Pulmonary artery endothelial cell (primary cell): Measurements from ENCODE around the gene ALDH3B1. TPM values are rescaled to one million over a fixed set of nuclear protein-coding genes. Genes with fewer than 3 reads are reported as not detected.
"Not testable (repeated sequence)": the region's sequence is repeated elsewhere in the genome, so short reads cannot be mapped to it uniquely, and the experiment has no call there.

ENCODE experiments used
- DNase-seq: peaks from one replicate; pipeline ENCODE4 v3.0.0-alpha.2; 2011; ENCODE audit warnings: low read depth, low spot score
- total RNA-seq: library from RNA; depleted of rRNA; stranded (reverse); fragments of >200 nt; gene quantifications from 2 replicates; pipeline ENCODE4 v1.2.3, GENCODE V29; 2014

The ALDH3B1 gene, protein sequence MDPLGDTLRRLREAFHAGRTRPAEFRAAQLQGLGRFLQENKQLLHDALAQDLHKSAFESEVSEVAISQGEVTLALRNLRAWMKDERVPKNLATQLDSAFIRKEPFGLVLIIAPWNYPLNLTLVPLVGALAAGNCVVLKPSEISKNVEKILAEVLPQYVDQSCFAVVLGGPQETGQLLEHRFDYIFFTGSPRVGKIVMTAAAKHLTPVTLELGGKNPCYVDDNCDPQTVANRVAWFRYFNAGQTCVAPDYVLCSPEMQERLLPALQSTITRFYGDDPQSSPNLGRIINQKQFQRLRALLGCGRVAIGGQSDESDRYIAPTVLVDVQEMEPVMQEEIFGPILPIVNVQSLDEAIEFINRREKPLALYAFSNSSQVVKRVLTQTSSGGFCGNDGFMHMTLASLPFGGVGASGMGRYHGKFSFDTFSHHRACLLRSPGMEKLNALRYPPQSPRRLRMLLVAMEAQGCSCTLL
- total RNA-seq, result 0.74 and 1.3 TPM in 2 replicates

DNA sequence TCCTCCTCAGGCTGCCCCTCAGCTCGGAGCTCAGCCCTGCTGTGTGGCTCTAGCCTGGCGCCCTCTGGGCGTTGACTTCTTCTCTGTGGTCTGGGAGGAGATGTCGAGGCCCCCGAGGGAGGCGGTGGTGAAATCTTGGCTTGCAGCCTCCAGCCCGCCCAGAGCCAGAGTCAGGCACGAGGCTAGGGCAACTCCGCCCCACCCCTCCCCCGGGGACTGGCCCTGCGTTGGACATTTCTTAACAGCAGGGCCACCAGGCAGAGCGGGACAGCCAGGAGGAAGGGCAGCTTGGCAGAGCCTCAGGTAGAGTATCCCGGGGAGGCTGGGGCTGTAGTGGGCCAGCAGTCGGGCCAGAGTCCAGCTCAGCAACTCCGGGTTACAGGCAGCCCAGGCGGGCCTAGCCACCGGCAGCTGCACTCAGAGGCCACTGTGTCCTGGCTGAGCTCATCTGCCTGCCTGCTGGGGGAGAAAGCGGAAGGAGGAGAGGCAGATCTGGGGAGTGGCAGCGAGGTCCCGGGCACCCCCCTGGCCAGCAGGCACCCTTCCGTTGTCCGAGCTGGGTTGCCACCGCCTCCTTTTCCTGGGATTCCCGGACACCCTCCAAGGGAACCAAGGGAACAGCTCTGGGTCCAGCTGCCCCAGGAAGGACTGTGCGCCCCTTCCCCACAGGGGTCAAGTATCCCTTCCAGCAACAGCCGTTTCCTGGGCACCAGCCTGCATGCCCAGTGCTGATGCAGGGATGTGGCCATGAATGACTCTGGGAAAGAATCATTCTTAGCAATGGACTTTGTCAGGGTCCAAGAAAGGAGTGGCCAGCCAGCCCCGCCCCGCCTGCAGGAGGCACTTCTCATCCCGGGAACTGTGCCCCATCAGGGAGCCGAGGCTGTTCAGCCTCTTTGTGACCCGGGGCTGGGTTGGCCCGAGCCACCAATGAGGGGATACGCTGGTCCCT lies at the start of gene ALDH3B1:
Gene ALDH3B1, plus strand, starts transcription at position 238 of the 952 bp plus-strand sequence. CDS start 4,971 bp downstream, outside the sequence.
- no peak for DNase-seq

DNA sequence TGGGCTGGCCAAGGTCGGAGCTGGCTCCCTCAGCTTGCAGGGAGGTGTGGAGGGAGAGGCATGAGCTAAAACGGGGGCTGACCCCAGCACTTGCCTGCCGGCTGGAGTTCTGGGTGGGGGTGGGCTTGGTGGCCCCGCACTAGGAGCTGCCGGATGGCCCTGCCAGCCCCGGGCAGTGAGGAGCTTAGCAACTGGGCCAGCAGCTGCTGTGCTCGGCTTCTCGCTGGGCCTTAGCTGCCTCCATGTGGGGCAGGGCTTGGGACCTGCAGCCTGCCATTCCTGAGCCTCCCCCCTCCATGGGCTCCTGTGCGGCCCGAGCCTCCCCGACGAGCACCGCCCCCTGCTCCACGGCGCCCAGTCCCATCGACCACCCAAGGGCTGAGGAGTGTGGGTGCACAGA lies 46.9 kb upstream of the ALDH3B1 start:
- DNase-seq, result not testable (repeated sequence)

DNA sequence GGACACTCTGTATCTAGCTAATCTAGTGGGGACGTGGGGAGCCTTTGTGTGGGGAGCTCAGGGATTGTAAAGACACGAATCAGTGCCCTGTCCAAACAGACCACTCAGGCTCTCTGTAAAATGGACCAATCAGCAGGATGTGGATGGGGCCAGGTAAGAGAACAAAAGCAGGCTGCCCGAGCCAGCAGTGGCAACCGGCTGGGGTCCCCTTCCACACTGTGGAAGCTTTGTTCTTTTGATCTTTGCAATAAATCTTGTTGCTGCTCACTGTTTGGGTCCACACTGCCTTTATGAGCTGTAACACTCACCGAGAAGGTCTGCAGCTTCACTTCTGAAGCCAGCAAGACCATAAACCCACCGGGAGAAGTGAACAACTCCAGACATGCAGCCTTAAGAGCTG lies 46.2 kb upstream of the ALDH3B1 start:
- DNase-seq, result not testable (repeated sequence)

DNA sequence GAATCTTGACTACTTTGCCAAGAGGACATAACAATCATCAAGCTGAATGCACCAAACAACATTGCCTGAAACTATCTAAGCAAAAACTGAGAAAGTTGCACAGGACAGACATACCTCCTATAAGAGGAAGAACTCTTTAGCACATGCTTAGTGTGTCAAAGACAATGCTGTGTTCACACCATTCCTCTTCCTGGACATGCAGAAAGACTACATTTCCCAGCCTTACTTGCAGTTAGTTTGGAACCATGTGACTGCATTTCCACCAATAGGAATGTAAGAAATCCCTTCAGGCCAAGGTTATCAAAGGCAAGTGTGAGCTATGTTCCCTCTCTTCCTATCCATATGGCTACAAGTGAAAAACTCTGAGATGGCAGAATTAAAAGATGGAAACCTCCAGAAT lies 45.4 kb upstream of the ALDH3B1 start:
- not testable (repeated sequence) for DNase-seq

DNA sequence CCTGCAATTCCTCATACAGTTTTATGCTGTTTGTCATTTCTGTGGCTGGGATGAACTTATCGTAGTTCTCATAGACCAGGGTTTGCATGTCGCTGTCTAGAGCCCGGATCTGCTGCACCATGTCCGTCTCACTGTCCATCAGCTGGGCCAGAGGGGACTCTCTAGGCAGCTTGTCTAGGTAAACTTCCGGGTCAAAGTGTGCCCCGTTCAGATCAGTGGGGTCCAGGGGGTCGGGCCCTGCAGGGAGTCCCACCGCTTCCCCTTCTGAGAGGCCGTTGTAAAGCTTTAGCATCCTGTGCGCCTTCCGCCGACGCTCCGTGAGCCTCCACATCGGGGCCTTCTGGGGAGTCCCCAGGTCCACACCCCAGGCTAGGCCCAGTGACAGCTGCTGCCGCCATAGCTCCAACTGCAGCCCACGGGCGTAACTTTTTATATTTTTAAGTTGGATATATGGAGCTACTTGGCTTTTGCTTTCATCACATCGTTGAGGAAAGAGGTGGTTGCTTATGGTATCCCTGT lies 44.2 kb upstream of the ALDH3B1 start:
- DNase-seq, result not testable (repeated sequence)

DNA sequence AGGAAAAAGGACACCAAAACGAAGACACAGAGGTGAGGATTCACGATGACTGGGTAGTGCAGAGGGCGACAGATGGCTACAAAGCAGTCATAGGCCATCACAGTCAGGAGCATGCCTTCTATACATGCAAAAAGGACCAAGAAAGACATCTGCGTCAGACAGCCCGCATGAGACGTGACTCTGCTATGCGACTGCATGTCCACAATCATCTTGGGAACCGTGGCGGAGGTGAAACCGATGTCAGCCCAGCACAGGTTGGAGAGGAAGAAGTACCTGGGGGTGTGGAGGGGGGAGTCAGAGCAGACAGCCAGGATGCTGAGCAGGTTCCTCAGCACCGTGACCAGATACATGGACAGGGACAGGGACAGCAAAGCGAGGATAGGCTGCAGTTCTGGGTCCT lies 35.4 kb upstream of the ALDH3B1 start:
- DNase-seq, result not testable (repeated sequence)

DNA sequence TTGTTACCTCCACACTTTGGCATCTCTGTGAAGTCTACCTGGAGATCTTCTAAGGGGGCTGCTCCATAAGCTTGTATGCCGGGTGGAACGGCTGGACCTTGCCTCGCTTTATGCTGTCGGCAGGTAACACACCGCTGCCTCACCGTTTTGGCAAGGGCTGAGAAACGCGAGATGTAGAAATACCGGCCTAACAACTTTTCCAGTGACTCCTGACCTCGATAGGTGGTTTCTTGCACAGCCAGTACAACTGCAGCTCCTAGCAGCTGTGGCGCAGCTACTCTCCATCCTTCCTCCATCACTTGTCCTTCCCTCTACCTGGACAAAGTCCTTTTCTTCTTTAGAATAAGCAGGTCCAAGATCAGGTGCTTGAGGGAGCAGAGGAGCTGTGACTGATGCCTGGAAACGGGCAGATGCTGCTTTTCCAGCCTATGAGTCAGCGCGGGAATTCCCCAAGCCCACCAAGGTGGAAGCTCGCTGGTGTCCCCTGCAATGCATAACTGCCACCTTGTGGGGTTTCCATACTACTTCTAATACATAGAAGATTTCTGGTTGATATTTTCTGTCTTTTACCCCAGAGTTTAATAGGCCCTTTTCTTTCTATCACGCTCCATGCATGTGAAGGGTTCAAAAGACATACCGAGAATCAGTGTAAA lies 31.2 kb upstream of the ALDH3B1 start:
- not testable (repeated sequence) for DNase-seq

DNA sequence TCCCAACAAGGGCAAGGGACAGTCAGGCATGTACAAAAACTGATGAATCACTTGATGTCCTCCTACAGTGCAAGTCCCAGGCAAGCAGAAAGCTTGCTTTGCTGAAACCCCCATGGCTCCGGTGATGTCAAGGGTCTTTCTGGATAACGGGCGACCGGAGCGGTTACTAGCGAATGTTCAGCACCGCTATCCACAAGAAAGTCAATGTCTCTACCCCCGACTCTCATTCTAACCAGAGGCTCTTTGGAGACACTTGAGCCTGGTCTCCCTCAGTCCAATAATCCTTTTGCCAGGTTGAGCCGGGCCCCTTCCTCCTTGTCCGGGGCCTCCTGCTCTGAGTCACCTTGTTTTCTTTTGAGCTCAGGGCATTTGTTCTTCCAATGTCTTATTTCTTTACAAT lies 28.9 kb upstream of the ALDH3B1 start:
- not testable (repeated sequence) for DNase-seq

DNA sequence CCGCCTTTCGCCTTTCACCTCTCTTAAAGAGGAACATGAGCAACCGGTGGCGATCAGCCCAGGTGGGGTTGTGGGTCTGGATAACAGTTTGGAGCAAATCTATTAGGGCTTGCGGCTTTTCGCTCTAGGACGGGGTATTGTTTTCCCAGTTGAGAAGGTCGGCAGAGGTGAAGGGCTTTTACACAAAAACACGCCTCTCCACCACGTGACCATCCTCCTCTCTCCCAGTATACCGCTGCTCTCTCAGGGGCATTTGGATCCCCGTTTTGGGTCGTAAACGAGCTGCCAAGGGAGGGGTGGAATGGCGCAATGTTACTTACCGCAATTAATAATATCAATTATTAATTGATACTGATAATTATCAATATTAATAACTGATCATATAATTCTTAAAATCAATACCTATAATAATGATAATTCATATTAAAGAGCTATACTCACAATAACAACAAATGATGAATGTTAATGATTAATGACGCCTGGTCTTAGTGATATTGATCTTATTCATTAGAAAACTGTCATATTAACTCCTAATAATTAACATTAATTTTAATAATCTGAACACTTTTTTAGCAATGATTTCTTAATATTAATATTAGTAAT lies 27.8 kb upstream of the ALDH3B1 start:
- DNase-seq, result not testable (repeated sequence)

DNA sequence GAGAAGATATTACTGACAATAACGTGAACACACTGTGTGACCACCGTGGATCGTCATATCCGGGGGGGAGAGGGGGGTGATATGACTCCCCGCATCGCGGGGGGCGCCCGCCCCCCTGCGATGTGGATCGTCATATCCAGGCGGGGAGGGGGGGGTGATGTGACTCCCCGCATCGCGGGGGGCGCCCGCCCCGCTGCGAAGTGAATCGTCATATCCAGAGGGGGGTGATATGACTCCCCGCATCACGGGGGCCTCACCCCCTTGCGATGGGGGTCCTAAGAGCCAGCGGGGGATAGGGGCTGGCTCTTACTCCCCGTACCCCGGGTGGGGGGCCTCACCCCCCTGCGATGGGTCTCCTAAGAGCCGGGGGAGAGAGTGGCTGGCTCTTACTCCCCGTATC lies 26.2 kb upstream of the ALDH3B1 start:
- no peak for DNase-seq

DNA sequence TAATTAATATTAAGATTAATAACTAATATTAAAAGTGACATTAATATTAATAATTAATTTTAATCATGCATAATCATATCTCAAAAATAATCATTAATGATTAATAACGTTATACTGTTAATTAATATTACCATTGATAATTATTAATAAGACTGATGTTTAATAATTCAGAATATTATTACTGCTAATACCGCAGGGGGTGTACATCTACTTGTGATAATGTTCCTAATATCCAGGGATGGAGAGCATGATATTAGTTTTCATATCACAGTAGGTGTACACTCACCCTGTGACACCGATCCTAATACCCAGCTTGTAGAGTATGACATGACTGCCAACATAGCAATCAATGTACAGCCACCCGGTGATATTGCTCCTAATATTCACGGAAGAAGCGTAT lies 24.8 kb upstream of the ALDH3B1 start:
- not testable (repeated sequence) for DNase-seq

DNA sequence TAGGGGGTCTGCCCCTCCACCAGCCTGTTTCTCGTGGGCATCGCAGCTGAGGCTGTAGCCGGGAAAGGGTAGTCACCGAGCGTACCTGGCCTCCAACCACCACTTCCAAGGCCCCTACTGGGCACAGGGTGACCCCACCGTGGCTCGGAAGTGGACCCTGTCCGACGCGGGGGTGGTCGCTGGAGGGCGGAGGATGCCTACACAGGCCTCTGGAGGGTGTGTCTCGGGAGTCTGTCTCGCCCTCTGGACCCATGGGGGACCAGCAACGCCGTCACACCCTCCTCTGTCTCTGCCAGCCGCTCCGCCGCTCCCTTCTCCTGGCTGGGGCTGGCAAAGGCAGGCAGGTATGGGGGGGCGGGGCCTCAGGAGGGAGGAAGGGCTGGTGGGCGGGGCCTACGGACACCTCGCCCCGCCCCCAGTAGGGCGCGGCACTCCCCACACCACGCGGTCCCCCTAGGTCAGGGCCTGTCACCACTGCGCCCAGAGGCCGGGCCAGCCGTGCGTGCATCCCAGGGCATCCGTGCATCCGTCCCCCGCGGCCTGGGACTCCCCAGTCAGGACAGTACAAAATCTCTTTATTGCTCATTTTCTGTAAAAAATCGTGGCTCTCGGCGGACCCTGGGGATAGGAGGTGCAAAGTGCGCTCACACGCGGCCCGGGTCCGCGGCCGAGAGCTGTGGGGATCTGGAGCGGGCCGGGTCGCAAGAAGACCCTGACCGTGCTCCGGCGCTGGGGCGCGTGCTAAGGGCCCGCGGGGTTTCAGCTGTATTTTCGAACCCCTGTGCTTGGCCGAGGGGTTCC lies 19.4 kb upstream of the ALDH3B1 start:
- DNase-seq, result not testable (repeated sequence)

DNA sequence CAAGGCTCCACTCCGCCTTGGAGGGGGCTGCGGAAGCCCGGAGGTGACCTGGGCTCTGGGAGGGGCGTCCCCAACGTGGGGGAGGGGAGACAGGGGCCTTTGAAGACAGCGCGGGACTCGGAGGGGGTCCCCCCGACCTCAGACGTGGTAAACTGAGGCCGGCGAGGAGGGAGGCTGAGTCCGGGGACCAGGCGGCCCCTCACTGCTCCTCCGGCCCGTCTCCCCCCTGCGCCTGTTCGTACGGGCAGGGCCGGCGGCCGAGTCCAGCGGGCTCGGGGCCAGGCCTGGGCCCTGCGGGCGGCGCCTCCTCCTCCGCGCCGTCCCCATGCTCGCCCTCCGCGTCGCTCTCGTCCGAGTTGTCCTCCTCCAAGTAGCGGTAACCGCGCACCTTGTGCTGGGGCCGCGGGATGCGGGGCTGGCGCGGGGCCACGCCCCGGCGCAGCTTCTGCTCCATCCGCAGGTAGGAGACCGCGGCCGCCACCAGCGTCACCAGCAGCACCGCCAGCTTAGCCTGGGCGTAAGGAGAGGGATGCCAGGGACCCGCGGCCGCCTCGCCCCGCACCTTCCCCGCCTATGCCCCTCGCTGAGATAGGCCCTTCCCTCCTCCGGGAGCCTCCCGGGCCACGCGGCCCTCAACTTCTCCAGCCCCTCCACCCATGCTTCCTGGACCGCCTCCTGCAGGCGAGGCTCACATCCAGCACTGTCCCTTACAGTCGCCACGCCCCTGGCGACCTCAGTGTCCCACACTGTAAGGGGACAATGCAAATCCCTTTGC lies 18.6 kb upstream of the ALDH3B1 start:
- DNase-seq, result not testable (repeated sequence)

DNA sequence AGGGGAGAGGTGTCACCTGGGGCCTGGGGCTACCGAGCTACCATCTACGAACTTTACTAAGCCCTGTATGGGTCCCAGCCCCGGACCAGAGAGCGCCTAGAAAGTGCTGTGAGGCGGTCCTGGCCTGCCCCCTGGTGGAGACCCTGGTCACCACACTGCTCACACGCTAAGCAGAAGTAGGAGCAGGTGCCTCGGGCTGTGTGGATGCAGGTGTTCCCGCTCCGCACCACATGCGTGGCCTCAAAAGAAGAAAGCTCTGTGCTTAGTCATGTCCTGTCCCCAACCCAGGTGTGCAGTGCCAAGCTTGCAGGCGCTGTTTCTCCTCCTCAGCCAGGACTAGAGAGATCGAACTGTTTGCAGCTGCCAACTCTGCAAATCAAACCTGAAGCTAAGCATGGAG lies 16.3 kb upstream of the ALDH3B1 start:
- DNase-seq, result not testable (repeated sequence)

DNA sequence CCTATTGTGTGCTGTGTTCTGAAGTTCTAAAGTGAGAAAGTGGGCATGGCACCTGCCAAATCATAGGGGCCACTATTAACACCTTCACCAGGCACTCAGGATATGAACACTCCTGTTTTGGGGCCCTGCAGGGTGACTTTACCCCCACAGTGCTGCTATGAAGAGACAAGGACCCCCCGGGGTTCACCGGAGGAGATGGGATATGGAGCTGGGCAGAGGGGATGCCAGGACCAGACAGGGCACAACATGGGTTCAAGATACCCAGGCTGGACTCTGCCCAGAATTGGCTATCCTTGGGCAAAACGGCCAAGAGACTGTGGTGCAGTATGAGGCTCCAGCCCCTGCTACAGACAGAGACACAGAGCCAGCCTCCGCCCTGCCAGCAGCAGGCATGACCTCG lies 15.7 kb upstream of the ALDH3B1 start:
- not testable (repeated sequence) for DNase-seq

DNA sequence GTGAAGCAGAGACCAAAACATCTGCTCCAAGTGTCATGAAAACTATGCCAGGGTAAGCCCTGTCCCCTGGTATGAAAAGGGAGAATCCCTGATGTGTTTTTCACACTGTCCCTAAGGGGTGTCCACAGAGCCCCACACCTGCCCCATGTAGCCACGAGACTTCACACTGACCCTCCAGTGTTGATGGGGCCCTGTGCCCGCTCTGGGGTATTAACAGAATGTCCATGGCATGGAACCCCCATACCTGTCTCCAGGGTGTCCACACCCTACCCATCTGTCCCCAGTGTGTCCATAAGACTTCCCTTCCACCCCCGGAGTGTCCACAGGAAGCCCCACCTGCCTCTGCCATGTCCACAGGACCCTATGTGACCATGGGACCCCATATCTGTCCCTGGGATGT lies 15.0 kb upstream of the ALDH3B1 start:
- not testable (repeated sequence) for DNase-seq

DNA sequence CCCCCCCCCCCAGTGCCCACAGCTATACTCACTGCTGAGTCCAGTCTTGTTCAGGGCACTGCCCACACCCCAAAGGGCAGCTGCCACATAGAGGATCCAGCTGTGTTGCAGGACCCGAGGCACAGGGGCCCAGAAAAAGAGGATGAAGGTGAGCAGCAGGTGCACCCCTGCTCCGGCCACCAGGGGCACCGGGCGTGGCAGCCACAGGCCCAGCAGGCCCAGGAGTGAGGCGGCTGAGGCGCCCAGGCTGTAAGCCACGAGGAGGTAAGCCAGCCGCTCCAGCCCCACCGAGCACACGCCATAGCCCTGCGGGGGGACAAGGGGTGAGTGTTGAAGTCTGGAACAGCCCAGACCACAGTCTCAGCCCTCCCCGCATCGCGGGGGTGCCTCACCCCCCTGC lies 14.5 kb upstream of the ALDH3B1 start:
- not testable (repeated sequence) for DNase-seq

DNA sequence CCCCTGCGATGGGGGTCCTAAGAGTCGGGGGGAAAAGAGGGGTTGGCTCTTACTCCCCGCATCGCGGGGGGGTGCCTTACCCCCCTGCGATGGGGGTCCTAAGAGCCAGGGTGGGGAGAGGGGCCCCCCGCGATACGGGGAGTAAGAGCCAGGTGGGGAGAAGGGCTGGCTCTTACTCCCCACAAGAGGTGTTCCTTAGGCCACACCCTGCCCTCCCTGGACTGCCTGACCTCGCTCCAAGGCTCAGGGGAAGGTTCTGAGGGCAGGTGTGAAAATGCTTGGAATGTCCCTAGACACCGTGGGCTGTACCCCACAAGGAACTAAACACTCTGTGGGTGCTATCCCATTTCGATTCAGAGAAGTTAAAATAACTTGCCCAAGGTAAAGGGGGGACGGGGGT lies 14.1 kb upstream of the ALDH3B1 start:
- no peak for DNase-seq
